Loucy (cell line): Measurements from ENCODE around the gene SPACDR.
"Not testable (repeated sequence)": the region's sequence is repeated elsewhere in the genome, so short reads cannot be mapped to it uniquely, and the experiment has no call there.

Experiments used
- H2AFZ ChIP-seq: fragments of 200-600 bp; sonication (generic); 2 replicates; pipeline ENCODE4 v1.6.0; 2016; ENCODE audit warnings: antibody characterized with exemption, mild to moderate bottlenecking, low read length, moderate library complexity
- H3F3A ChIP-seq: fragments of 200-600 bp; 2 replicates; pipeline ENCODE4 v1.6.0; 2016; ENCODE audit warnings: antibody characterized with exemption, low read depth, mild to moderate bottlenecking
- H3K27me3 ChIP-seq: fragments of 200-600 bp; sonication (generic); 2 replicates; pipeline ENCODE4 v1.6.1; 2014; ENCODE audit warnings: low read length, mild to moderate bottlenecking; ENCODE audit not compliant: insufficient read depth, poor library complexity, severe bottlenecking
- H3K36me3 ChIP-seq: fragments of 200-600 bp; sonication (generic); 2 replicates; pipeline ENCODE4 v1.6.1; 2016; ENCODE audit warnings: low read length; ENCODE audit not compliant: insufficient read depth
- H3K4me1 ChIP-seq: fragments of 200-600 bp; sonication (generic); 2 replicates; pipeline ENCODE4 v1.5.1; 2014; ENCODE audit warnings: low read length, mild to moderate bottlenecking; ENCODE audit not compliant: insufficient read depth, poor library complexity, severe bottlenecking
- H3K4me2 ChIP-seq: fragments of 200-600 bp; sonication (generic); 2 replicates; pipeline ENCODE4 v1.6.0; 2014; ENCODE audit warnings: antibody characterized with exemption, low read length, low read depth, mild to moderate bottlenecking; ENCODE audit not compliant: poor library complexity, severe bottlenecking
- H3K4me3 ChIP-seq: fragments of 200-600 bp; sonication (generic); 2 replicates; pipeline ENCODE4 v1.5.1; 2014; ENCODE audit warnings: low read length, mild to moderate bottlenecking, mixed read lengths; ENCODE audit not compliant: poor library complexity, severe bottlenecking
- H3K79me2 ChIP-seq: fragments of 200-600 bp; sonication (generic); 2 replicates; pipeline ENCODE4 v1.6.1; 2014; ENCODE audit warnings: low read length; ENCODE audit not compliant: insufficient read depth
- H3K9ac ChIP-seq: fragments of 200-600 bp; sonication (generic); 2 replicates; pipeline ENCODE4 v1.6.0; 2014; ENCODE audit warnings: mild to moderate bottlenecking, low read depth, low read length, moderate library complexity; ENCODE audit not compliant: poor library complexity, severe bottlenecking
- H3K9me2 ChIP-seq: fragments of 200-600 bp; sonication (generic); replicated peaks from 2 replicates; pipeline ENCODE4 v1.6.1; 2016; ENCODE audit warnings: low read depth, low read length, mixed read lengths
- H3K9me3 ChIP-seq: fragments of 200-600 bp; sonication (generic); 2 replicates; pipeline ENCODE4 v1.6.1; 2014; ENCODE audit warnings: mild to moderate bottlenecking, antibody characterized with exemption, low read length, low read depth; ENCODE audit not compliant: insufficient read depth
- H4K20me1 ChIP-seq: fragments of 200-600 bp; sonication (generic); 2 replicates; pipeline ENCODE4 v1.6.0; 2014; ENCODE audit warnings: antibody characterized with exemption, low read length, mild to moderate bottlenecking; ENCODE audit not compliant: insufficient read depth, poor library complexity, severe bottlenecking
- EZH2phosphoT487 ChIP-seq: fragments of 200-600 bp; IDR thresholded peaks from 2 replicates; pipeline ENCODE4 v1.6.1; 2018; ENCODE audit warnings: antibody characterized with exemption, mild to moderate bottlenecking, moderate library complexity, borderline replicate concordance
- TF ChIP-seq, protein P1 (sequence below): fragments of 200-600 bp; sonication (generic); conservative IDR thresholded peaks from 2 replicates; pipeline ENCODE4 v1.5.1; 2014; ENCODE audit warnings: mild to moderate bottlenecking, antibody characterized with exemption, low read length

The SPACDR gene

DNA sequence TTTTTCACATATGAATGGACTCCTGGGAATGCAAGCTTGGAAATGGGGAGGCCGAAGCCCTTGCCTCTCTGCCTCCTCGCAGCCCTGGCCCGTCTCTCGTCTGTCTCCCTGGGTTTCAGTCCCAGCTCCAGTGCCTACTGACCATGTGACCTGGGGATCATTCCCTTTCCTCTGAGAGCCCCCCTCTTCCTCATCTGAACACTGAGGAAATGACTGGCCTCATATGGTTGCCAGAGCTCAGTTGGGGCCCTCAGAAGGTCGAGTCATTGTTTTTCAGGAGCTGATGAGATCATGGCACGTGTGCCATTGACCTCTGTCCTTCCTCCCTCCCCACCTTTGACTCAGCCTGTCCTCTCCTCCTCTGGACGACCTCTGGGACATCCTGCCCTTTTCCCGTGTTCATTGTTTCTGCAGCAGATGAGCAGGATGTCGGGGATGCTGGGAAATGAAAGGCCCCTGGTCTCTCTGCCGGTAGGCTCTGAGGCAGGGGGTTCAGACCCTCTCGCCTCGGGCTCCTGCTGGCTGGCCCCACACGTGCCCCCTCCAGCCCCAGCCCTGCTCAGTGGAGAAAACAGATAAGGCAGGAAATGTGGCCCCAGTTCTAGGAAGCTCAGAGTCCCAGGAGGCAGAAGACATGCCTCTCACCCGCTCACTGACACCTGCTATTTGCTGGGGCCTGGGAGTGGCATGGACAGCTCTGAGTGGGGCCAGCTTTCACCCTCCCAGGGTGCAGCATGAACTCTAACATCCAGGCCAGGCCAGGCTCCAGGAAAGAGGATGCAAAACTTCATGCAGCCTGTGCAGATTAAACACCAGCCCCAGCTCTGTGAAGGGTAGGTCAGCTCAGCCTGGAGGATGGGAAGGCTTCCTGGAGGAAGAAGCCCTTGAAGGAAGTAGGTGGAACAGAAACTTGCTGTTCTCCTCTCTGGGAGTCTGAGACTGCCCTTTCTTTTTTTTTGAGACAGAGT lies 19.5 kb downstream of the SPACDR start:
- no peak for TF ChIP-seq EZH2phosphoT487
- TF ChIP-seq, protein P1, sequence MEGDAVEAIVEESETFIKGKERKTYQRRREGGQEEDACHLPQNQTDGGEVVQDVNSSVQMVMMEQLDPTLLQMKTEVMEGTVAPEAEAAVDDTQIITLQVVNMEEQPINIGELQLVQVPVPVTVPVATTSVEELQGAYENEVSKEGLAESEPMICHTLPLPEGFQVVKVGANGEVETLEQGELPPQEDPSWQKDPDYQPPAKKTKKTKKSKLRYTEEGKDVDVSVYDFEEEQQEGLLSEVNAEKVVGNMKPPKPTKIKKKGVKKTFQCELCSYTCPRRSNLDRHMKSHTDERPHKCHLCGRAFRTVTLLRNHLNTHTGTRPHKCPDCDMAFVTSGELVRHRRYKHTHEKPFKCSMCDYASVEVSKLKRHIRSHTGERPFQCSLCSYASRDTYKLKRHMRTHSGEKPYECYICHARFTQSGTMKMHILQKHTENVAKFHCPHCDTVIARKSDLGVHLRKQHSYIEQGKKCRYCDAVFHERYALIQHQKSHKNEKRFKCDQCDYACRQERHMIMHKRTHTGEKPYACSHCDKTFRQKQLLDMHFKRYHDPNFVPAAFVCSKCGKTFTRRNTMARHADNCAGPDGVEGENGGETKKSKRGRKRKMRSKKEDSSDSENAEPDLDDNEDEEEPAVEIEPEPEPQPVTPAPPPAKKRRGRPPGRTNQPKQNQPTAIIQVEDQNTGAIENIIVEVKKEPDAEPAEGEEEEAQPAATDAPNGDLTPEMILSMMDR = no peak
- Histone ChIP-seq H3K9ac (peak overlapping the region; percentile 53), H3K27me3 (no peaks in the 10 kb centered on the region), H3K36me3 (no peaks in the 10 kb centered on the region), H3K79me2 (no peaks in the 10 kb centered on the region), H2AFZ (peak overlapping the region; percentile 18; the same call in 1 of the 2 replicates), H3K9me3 (no peaks in the 10 kb centered on the region), H3K4me3 (no peak overlapping the region), H3K4me1 (peaks cover 12% of the 10 kb centered on the region), H4K20me1 (no peaks in the 10 kb centered on the region), H3K9me2 (no peaks in the 10 kb centered on the region), H3F3A (no peaks in the 10 kb centered on the region), H3K4me2 (peak overlapping the region; percentile 38)

DNA sequence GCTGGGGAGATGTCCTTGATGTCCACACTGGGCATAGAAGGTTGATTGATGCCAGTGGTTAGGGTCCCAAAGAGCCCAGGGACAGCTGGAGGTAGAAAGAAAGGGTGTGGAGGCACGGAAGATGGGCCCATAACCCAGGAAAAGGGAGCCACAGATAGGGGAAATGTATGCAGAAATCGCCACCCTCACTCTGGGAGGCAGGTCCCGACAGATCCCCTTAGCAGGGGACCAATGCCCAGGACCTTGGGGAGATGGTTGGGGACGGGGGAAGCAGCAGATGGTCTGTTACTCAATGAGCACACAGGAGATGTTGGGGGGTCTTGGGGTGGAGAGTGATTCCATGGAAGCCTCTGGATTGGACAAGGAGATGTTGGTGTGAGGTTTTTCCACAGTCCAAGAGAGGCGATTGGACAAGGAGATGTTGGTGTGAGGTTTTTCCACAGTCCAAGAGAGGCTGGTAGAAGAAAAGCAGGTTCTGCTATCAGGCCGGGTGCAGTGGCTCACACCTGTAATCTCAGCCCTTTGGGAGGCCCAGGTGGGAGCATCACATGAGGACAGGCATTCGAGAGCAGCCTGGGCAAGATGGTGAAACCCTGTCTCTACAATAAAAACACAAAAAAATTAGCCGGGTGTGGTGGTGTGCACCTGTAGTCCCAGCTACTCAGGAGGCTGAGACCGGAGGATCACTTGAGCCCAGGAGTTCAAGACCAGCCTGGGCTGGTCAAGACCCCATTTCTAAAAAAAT lies 20.8 kb downstream of the SPACDR start:
- Histone ChIP-seq H3K27me3 (no peaks in the 10 kb centered on the region), H3K9me3 (no peaks in the 10 kb centered on the region), H3F3A (no peaks in the 10 kb centered on the region), H3K4me1 (peaks cover 12% of the 10 kb centered on the region), H3K4me2 (no peak overlapping the region), H2AFZ (no peak overlapping the region), H3K79me2 (no peaks in the 10 kb centered on the region), H3K36me3 (no peaks in the 10 kb centered on the region), H4K20me1 (no peaks in the 10 kb centered on the region), H3K9ac (no peak overlapping the region), H3K4me3 (no peak overlapping the region), H3K9me2 (no peaks in the 10 kb centered on the region)
- TF ChIP-seq, protein P1 = no peak
- no peak for TF ChIP-seq EZH2phosphoT487

DNA sequence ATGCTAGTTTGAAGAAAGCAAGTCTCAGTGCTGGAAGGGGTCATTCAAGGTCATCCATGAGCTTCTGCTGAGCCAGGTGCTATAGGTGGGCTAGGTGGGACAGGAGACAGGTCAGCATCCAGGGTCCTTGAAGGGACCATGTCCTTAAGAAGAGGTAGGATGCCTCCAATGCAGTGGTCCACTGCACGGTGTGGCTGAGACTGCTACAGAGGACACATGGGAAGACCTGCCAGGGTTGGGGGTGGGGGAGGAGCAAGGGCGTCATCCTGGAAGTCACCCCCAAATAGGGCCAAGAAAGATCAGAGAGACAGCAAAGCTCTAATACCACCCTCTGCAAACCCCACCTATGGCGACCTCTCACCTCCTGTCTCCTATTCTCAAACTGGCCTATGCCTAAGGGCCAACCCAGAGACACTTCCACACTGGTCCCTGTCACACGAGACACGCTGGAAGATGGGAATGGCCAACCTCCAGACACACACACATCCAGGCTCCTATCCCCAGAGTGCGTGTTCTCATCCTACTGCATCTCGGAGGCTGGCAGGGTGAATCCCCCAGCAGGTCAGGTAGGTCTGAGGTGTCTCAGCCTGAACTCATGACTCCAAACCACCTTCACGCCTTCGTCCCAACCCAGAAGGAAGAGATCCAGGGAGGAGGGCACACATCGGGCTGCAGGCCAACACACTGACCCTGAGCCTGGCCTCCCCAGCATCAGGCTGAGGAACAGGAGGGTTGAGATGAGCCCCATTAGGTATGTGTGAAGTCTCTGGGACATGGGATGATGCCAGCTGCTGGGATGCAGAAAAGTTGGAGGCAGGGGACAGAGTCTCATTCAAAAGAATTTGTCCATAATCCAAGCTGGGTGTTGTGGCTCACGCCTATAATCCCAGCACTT lies 22.2 kb downstream of the SPACDR start:
- Histone ChIP-seq H3K4me1 (peaks cover 12% of the 10 kb centered on the region), H3K9me2 (no peaks in the 10 kb centered on the region), H3K36me3 (no peaks in the 10 kb centered on the region), H4K20me1 (no peaks in the 10 kb centered on the region), H3K27me3 (no peaks in the 10 kb centered on the region), H3K9ac (no peak overlapping the region), H2AFZ (no peak overlapping the region), H3K9me3 (no peaks in the 10 kb centered on the region), H3K79me2 (no peaks in the 10 kb centered on the region), H3K4me2 (no peak overlapping the region), H3F3A (no peaks in the 10 kb centered on the region), H3K4me3 (no peak overlapping the region)
- TF ChIP-seq EZH2phosphoT487 = no peak
- TF ChIP-seq, protein P1 = no peak

DNA sequence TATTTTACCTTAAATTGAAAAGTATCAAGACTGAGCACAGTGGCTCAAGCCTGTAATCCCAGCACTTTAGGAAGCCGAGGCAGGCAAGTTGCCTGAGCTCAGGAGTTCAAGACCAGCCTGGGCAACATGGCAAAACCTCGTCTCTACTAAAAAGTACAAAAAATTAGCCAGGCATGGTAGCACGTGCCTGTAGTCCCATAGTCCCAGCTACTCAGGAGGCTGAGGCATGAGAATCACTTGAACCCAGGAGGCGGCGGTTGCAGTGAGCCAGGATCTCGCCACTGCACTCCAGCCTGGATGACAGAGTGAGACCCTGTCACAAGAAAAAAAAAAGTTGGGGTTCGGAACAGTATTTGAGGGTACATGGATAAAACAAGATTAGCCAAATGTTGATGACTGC lies 24.8 kb downstream of the SPACDR start:
- not testable (repeated sequence) for H3K9ac ChIP-seq, H3K4me2 ChIP-seq, H2AFZ ChIP-seq, H3K27me3 ChIP-seq, H3K4me3 ChIP-seq, H3K9me3 ChIP-seq, H3K9me2 ChIP-seq, H3F3A ChIP-seq, H3K36me3 ChIP-seq
- Histone ChIP-seq H3K79me2 (peaks cover 20% of the 10 kb centered on the region), H4K20me1 (peaks cover 15% of the 10 kb centered on the region), H3K4me1 (peaks cover 11% of the 10 kb centered on the region)
